Cardiac muscle cell (in vitro differentiated cells and primary cell): Measurements from ENCODE around the gene PPP3CA. TPM values are rescaled to one million over a fixed set of nuclear protein-coding genes. Genes with fewer than 3 reads are reported as not detected.

Experiments
- DNase-seq, 2 donors: peaks; one replicate each; pipeline versions ENCODE4 v3.0.0 to v3.0.0-alpha.2; 2010 to 2017; ENCODE audit warnings: low read depth in 1 of 2, low spot score in 1 of 2
- H3K27ac ChIP-seq: fragments of 200-600 bp; sonication (generic); 2 replicates; pipeline ENCODE4 v1.5.1; 2016
- H3K27me3 ChIP-seq: fragments of 200-600 bp; sonication (generic); 2 replicates; pipeline ENCODE4 v1.6.0; 2016; ENCODE audit warnings: control low read depth
- H3K36me3 ChIP-seq: fragments of 200-600 bp; sonication (generic); 2 replicates; pipeline ENCODE4 v1.5.1; 2016; ENCODE audit warnings: control low read depth
- H3K4me1 ChIP-seq: fragments of 200-600 bp; sonication (generic); 2 replicates; pipeline ENCODE4 v1.8.1; 2017; ENCODE audit warnings: low read depth, mild to moderate bottlenecking, mixed run types
- H3K4me3 ChIP-seq: fragments of 200-600 bp; sonication (generic); 2 replicates; pipeline ENCODE4 v1.5.1; 2016; ENCODE audit warnings: mild to moderate bottlenecking
- H3K9me3 ChIP-seq: fragments of 200-600 bp; sonication (generic); 2 replicates; pipeline ENCODE4 v1.5.1; 2017; ENCODE audit warnings: low read depth, mild to moderate bottlenecking, control low read depth
- CTCF ChIP-seq: IDR thresholded peaks from 2 replicates; pipeline ENCODE4 v1.5.1; 2012; ENCODE audit warnings: low read depth, mild to moderate bottlenecking, low read length
- polyA plus RNA-seq: library from polyadenylated mRNA; unstranded; fragments of >200 nt; fragmentation: Nextera tagmentation; extraction: Ambion mirVana; gene quantifications from 2 replicates; pipeline ENCODE4 v1.2.1, GENCODE V29; 2016
- total RNA-seq: library from RNA; depleted of rRNA; stranded (reverse); fragments of >200 nt; gene quantifications from 2 replicates; pipeline ENCODE4 v1.2.3, GENCODE V29; 2016

The PPP3CA gene
- total and polyA plus RNA-seq, 2 experiments from 2014 or later, result 8.2 to 21.3 TPM

- Histone ChIP-seq H3K27ac (no peak overlapping the region), H3K36me3 (no peaks in the 10 kb centered on the region), H3K27me3 (no peaks in the 10 kb centered on the region), H3K4me1 (peaks cover 3% of the 10 kb centered on the region), H3K4me3 (peak overlapping the region; percentile 84), H3K9me3 (no peaks in the 10 kb centered on the region)
- DNase-seq, result peak; percentile 46 to 65
- no peak for TF ChIP-seq CTCF
These were observed 1.6 kb downstream of the PPP3CA start for GRCh38 chr4:101345596-101346350.

- no peak overlapping the region for H3K27ac ChIP-seq
- H3K27me3 ChIP-seq, result no peaks in the 10 kb centered on the region
- peaks cover 3% of the 10 kb centered on the region for H3K4me1 ChIP-seq
- TF ChIP-seq CTCF, result no peak
- no peaks in the 10 kb centered on the region for H3K36me3 ChIP-seq
- peak overlapping the region; percentile 84 for H3K4me3 ChIP-seq
- no peaks in the 10 kb centered on the region for H3K9me3 ChIP-seq
- peak in 1 of 2 donors; percentile 59 for DNase-seq
These were observed 2.1 kb downstream of the PPP3CA start for GRCh38 chr4:101345271-101345595.

- H3K27ac ChIP-seq, result no peak overlapping the region
- no peak overlapping the region for H3K4me3 ChIP-seq
- peaks cover 9% of the 10 kb centered on the region for H3K4me1 ChIP-seq
These were observed 8.0 kb downstream of the PPP3CA start for GRCh38 chr4:101339332-101339731.

GRCh38 chr4:101337688-101338087 lies 9.6 kb downstream of the PPP3CA start:
- H3K4me3 ChIP-seq, result no peak overlapping the region
- no peaks in the 10 kb centered on the region for H3K36me3 ChIP-seq
- H3K9me3 ChIP-seq, result no peaks in the 10 kb centered on the region
- TF ChIP-seq CTCF, result no peak
- H3K4me1 ChIP-seq, result peaks cover 6% of the 10 kb centered on the region
- DNase-seq, result peak in 1 of 2 donors; percentile 41
- no peaks in the 10 kb centered on the region for H3K27me3 ChIP-seq
- H3K27ac ChIP-seq, result no peak overlapping the region

More at GRCh38 chr4:101339332-101339731, 8.0 kb downstream of the PPP3CA start:
- H3K27me3 ChIP-seq, result no peaks in the 10 kb centered on the region
- DNase-seq, result no peak
- no peaks in the 10 kb centered on the region for H3K36me3 ChIP-seq
- no peaks in the 10 kb centered on the region for H3K9me3 ChIP-seq
- TF ChIP-seq CTCF, result no peak

GRCh38 chr4:101334963-101335572 lies 12.3 kb downstream of the PPP3CA start:
- Histone ChIP-seq H3K4me1 (peaks cover 6% of the 10 kb centered on the region), H3K36me3 (no peaks in the 10 kb centered on the region), H3K4me3 (no peak overlapping the region), H3K27me3 (no peaks in the 10 kb centered on the region), H3K9me3 (no peaks in the 10 kb centered on the region), H3K27ac (no peak overlapping the region)
- peak in 1 of 2 donors; percentile 31 for DNase-seq
- TF ChIP-seq CTCF, result no peak
